Hindlimb muscle (tissue), 1 donor: ENCODE data around the gene RNF212. TPM values are rescaled to one million over a fixed set of nuclear protein-coding genes. Genes with fewer than 3 reads are reported as not detected.

ENCODE experiments used
- DNase-seq: peaks from one replicate; pipeline ENCODE4 v3.0.0-alpha.2; 2013
- polyA plus RNA-seq: library from polyadenylated mRNA; unstranded; fragments of 120-200 nt; gene quantifications from one replicate; pipeline ENCODE4 v1.2.1, GENCODE V29; 2013; ENCODE audit not compliant: insufficient read length

RNF212 gene
- polyA plus RNA-seq, 1 donor = 3.6 TPM

DNA sequence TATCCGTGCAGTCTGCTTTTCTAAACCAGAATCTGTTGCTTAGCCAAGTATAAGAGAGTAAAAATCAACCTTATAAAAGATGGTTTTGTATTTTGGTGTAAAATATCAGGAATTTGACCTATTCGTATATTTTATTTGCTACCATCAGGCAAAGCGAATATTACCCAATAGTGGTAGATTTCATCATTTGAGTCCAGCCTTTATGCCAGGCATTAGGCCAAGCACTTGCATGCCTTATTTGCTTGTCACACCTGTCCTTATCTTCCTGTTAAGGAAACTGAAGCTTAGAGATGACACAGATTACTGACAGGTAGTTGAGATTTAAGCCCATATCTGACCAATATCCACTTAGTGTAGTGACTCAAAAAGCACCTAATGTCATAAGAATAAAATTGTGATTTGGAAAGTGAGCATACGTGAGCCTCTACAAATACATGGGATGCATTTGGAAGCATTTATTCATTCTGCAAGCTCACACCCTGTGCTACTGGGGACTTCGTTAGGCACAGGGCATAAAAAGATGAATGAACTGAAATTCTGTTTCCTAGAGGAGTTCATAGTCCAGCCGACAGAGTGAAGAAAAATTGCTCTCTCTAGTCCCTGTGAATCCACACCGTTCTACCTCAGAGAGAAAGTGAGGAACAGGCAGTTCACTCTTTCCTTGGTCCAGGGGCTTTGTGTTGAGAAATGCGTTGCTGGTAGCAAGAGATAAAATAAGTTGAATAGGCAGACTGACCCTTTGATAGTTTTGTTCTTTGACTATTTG, 2.3 kb upstream of the RNF212 start:
- no peak for DNase-seq

DNA sequence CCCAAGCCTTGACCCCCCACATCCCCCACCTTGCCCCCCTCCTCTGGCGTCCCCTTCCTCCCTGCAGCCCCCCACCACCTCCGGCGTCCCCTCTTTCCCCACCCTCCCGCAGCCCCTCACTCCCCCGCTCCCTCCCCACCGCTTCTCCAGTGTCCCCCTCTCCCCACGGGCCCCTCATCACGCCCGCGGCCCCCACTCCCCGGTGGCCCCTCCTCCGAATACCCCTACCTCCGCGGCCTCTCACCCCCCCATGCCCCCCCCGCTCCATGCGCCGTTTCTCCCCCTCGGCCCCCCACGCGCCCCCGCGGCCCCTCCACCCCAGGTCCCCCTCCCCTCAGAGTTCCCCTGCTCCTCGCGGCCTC, 562 bp downstream of the RNF212 start:
- no peak for DNase-seq

DNA sequence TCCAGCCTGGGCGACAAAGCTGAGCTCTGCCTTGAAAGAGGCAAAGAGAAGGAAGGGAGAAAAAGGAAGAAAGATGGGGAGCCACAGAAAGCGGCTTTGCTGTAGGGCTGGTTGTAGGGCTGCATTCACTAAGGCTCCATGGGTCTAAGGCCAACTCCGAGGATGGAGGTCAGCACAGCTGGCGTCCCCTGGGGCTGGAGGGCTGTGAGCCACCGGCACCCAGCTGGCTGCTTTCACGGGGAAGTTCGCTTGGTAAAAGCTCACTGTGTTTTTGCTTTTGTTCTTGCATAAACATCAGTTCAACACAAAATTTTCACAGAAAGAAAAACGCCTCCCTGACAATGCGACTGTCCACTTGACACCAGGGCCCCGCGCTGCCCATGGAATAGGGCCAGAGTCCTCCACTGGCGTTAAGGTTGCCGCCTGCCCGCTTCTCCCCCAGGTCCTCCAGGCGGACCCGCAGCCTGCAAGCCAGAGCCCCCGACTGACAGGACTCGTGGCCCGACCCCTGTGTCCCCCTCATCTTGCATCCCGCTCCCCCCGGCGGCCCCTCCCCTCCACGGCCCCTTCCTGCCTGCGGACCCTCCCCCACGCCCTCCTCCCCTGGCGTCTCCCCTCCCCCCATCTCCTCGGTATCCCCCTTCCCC, 1.1 kb downstream of the RNF212 start:
- DNase-seq = no peak

DNA sequence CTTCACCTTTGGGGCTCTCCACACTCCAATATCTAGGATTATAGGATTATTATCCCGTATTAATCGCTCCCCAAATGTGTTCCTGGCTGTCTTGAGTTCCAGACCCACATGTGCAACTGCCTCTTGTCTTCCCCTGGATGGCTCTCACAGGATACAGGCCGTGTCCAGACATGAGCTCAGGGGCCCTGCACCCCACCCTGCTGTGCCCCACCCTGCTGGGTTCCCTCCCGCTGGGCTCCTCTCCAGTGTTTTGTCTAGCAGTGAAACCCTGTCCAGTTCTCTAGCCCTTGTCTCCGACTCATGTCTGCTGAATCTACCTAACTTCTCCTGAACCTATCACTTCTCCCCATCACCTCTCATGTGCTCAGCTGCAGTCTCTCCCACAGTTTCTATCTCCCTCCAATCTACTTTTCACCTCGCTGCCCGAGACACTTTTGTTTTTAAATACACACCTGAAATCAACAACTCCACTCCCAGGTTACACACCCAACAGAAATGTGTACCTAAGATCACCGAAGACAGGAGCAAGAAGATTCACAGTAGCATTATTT, 2.0 kb downstream of the RNF212 start:
- DNase-seq = no peak

DNA sequence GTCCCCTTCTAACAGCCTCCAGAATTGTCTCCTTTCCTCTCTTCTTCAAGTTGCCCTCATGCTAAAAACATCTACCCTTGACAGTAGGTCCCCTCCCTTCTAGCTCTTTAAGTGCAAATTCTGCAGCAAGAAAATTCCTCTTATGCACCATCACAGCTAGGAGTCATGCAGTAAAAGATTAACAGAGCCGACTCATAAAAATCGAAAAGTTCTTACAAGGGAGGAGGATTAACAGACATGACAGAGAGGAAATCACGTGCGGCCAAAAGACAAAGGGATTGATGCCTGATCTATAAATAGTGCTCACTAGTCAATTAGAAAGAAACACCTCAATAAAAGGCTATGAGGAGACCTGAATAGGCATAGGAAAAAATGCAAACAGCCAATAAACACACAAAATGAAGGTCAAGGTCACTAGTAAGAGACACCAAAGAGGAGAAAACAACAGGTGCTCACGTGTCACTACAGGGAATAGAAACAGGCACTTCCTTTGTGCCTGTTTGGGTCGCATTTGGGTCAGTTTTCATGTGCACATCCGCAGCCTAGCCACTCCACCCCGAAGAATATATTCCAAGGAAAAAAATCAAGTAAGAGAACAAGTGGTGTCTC, 3.4 kb downstream of the RNF212 start:
- no peak for DNase-seq

DNA sequence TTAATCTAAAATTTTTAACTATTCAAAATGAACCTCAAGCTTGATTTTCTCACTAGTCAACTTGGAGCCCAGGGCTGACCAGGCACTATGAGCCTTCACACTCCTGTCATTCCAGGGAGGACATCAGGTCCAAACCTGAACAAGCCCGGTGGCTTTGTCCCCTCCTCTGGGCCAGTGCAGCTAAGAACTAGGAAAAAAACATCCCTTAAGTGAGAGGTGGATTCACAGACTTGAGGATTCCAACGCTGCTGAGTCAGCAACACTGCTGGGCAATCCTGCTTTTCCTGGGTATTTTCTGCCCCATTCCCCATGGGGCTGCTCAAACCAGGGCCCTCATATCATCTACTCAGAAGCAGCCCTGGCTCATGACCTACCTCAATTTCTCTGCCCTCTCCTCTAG, 4.0 kb downstream of the RNF212 start:
- no peak for DNase-seq

DNA sequence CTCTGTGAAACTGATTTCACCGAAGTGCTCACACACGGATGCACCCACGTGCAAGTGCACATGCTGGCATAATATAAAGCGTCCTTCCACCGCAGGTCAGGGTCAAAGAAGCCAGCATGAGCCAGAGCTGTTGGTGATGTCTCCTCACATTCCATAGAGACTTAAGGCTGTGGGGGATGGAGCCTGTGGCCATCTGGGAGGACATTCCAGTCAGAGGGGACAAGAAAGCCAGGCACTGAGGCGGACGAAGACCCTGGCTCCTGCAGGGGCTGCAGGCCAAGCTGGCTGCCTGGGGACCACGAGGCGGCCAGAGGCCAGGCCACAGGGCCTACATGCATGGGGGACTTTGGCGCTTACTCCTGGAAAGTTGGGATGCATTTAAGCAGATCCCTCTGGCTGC, 7.7 kb downstream of the RNF212 start:
- no peak for DNase-seq

DNA sequence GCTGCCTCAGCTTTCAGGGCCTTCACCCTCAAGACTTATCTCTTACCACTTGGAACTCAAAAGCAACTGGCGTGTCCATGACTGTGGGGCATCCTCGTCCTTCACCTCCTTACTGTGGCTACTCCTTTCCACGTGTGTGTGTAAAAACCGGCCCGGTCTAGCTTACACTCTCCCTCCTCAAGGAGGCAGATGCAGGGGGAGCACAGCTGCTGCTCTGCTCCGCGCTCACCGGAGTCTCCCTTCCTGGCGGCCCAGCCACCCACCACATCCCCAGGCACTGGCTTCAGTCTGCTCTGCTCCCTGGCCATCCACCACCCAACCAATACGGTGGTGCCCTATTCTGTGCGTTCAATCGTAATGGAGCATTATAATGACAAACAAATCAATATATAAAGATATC, 8.3 kb downstream of the RNF212 start:
- DNase-seq = no peak

DNA sequence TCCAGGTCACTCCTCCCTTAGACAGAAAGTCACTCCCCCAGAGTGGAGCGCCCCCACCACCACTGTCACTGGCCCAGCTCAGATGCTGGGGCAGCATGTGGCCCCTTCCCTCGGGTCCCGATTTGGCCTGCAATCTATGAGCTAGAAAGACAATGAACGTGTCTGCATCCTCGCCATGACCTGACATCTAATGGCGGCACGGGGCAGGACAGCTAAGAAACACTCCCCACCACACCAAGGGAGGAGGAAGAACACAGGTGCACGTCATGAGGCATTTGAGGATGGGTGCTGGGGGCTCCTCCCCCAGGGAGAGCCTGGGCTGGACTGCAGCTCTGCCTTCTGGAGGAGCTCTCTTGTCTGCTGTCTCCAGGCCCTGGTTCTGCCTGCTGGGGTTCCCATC, 8.7 kb downstream of the RNF212 start:
- DNase-seq = no peak

DNA sequence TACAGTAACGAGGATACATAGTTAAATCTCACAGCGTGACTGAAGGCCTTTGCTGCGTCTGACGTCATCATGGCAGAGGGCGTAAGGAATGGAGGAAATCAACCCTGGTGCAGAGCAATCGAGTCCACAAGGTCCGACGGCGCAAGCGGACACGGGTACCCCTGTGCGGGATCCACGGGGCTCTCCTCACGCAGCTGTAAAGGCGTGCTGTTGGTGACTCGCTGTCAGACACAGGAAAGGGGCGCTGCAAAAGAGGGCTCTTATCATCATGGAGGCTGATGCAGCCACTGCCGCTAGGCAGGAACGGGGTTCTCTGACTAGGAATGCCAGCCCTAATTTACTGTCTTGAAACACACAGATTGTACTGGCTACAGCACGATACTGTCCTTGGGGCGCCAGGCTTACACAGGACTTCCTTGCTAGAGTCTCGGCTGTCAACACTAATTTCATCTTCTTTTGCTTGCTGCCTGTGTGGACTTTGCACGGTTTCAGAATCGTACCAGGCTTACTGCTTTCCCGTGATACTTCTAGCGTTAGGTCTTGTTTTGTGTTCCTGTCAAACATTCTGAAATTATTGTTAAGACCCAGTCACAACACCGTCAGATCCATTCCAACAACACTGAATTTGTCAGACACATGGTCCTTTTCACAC, 13.6 kb downstream of the RNF212 start:
- DNase-seq = no peak

DNA sequence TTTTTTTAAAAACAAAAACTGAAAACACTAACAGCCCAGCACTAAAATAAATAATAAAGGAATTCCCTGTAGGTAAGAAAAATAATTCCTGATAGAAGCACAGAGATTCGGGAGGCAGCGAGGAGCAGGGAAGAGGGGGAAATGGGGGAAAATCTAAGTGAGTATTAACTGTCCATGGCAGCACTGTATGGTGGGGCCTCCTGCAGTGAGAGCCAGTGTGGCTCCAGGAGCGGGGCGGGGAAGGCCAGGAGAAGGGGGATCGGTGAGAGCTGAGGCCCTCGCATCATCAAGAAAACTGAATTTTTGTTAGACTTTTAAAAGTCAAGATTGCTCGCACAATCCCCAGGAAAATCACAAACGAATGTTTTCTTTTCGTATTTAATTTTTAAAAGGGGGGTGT, 14.1 kb downstream of the RNF212 start:
- no peak for DNase-seq

DNA sequence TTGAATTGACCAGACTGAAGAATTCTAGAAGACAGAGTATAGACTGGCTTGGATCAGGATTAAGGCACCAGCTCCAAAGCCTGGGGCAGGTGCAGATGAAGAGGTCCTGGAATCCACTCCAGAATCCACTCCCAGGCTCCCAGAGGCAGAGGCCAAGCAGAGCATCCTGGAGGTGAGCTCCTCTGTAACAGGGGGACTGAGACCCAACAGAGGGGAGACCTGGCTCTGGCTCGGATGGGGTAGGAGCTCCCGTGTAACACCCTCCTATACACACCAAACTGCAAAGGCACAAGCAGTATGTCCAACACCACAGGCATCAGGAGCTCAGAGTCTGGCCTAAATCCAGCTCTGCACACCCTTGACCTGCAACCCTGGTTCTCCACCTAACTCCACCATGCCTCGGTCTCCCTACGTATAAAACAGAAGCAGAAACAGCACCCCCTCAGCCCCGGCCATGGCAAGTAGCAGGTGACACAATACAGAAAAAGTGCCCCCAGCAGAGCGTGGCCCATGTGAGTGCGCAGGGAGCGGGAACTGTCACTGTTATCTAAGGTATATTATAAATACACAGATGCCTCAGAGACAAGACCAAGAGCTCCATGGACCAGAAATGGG, 14.9 kb downstream of the RNF212 start:
- DNase-seq = no peak

DNA sequence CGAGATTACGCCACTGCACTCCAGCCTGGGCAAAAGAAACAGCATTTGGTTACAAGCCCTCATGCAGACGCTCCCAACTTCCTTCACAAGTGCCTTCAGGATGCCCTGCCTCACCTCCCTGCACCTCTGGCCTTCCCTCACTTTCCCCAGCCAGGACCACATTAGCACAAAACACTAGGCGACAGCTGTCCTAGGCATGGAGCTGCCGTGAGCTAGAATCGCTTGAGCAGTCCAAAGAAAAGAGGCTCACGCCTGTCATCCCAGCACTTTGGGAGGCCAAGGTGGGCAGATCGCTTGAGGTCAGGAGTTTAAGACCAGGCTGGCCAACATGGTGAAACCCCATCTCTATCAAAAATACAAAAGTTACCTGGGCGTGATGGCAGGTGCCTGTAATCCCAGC, 15.8 kb downstream of the RNF212 start:
- DNase-seq = no peak

DNA sequence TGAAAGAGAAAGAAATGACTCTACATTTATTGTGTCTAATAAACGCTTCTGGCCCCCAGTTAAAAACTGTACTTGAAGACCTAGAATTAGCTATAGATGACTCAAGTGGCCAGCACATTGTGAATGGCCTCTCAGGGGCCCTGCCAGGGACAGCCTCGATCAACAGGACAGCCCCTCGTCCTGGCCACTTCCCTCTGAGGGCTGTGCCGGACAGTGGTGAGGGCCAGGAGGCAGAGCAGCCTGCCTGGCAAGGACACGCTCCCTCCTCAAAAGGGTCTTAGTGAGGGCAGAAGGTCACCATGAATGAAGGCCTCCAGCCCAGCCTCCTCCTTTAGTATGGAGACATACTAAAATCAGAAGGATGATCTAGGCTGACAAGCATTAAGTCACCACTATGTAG, 16.5 kb downstream of the RNF212 start:
- DNase-seq = no peak

DNA sequence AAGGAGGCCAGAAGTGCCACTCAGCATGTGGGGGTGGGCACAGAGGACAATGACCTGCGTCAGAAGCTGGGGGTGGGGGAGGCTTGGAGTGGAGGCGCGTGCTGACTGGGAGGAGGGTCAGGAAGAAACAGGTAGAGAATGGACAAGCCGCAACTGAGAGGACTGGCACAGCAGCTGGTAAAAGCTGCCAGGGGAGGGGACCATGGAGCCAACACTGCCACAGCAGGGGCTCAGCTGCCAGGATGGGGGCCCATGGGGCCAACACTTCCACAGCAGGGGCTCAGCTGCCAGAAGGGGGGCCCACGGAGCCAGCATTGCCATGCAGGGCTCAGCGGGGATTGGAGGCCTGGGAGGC, 19.1 kb downstream of the RNF212 start:
- DNase-seq = no peak

DNA sequence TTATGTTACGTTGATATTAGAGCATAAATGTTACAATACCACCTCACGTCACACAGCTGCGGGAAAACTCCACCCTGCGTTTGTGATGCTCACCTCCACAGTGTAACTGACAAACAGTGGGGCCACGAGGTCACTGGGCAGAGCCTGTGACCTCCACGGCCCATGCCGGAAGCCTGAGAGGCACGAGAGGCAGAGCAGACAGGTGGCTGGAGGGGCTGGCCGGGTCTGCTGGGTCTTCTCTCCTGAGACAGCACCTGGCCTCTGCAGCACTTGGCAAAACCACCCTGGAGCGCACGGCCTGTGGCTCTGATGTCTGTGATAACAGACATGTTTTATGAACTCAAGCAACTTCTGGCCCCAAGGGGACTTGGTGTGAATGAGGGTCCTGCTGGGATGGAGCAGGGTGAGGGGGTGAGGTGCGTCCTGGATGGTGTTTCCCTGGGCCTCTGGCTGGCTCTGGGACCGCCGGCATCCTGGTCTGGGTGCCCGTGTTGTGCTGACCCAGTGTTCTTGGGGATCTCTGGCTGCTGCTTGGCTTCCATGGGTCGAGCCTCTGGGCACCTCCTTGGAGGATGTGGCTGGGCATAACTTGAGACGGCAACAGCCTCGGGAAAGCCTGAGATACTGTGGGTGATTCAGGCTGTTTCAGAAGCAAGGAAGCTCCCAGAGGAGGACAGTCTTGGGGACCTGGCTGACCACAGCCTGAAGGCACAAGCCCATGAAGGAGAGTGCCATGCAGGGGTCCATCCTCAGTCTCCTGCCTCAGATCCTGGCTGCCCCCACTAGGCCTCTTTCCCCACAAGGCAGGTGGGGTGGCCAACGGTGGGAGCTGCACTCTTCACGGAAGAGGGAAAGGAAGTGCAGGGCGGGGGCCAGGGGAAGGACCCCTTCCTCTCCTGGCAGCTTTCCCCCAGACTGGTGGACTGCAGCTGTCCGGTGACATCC, 19.7 kb downstream of the RNF212 start:
- no peak for DNase-seq

DNA sequence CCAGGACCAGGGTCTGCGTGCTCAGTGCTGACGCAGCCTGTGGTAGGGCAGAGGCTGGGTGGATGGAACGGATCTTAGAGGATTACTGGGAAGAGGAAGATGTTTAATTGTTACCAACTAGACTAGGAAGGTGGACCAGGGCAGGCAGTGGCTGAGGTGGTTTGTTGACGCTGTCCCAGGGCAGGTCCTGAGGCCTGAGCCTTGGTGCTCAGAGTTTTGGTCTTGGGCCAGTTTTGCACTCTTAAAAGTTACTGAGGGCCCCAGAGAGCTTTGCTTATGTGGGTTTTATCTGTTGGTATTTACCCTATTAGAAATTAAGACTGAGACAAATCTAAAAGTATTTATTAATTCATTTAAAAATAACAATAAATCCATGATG, 20.4 kb downstream of the RNF212 start:
- no peak for DNase-seq

DNA sequence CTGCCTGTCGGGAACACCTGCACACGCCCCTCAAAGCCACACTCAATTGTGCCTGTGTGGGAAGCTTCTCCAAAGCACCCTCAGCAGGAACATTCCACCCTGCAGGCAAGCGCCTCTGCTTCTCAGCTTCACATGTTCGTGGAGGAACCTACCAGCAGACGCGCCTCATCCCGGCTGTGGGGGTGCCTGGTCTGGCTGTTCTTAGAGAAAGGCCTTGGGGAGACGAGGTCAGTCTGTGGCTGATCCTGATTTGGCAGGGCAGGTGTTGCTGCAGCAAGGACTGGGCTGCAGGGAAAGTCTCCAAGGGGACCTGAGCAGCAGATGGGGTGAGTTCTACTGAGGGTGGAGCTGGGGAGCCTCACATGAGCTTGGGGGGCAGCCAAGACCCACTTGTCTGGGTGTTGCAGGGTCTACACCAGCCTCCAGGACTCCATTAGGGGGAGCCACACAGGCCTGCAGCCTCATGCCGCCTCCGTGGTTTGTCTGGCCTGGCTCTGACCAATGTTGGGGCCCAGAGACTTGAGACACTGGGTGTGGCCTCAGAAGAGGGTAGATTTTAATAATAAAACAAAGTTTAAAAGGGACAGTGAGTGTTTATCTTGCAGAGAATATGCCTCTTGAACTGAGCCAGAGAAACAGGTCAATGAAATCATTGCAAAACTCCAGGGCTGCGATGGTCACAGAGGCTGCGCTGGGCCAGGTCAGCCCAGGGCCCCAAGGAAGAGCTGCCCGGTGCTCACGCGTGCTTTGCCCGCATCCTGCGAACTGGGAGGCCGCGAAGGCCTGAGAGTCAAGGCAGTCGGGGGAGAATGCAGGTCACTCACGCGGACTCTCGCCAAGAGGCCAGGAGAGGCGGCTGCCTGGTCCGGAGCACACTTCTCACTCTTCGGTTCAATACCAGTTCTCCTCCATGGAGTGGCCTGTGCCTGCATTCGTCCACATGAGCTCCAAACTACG, 21.1 kb downstream of the RNF212 start:
- DNase-seq = no peak

DNA sequence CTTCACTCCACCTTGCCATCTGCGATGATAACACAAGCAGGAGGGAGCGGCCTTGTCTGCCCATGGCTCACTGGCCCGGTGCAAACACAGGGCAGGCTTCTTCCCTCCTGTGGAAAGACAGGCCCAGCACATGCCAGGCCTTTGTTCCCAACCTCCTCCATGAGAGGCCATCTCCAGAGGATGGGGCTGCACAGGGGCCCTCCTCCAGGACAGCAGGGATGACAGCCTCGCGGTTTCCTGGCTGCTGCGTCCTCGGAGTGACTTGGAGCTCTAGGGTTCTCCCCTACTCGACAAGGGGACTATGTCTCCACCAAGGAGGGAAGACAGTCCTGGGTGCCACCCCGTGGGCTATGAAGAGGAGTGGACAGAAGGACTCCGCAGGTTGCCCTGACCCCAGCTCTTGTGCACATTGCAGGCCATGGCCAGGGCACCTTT, 21.8 kb downstream of the RNF212 start:
- DNase-seq = no peak
